BLaER1 (cell line): Measurements from ENCODE around the gene CFD.
"Not testable (repeated sequence)": the region's sequence is repeated elsewhere in the genome, so short reads cannot be mapped to it uniquely, and the experiment has no call there.

Experiments
- H3K27ac ChIP-seq: shearing (Covaris generic); formaldehyde crosslinking; 2 replicates; pipeline ENCODE4 v1.8.1; 2022
- H3K27me3 ChIP-seq: shearing (Covaris generic); formaldehyde crosslinking; 2 replicates; pipeline ENCODE4 v1.8.1; 2022
- H3K36me3 ChIP-seq: shearing (Covaris generic); formaldehyde crosslinking; 2 replicates; pipeline ENCODE4 v1.8.1; 2022
- H3K4me1 ChIP-seq: shearing (Covaris generic); formaldehyde crosslinking; 2 replicates; pipeline ENCODE4 v1.8.1; 2022
- H3K4me2 ChIP-seq: shearing (Covaris generic); formaldehyde crosslinking; 2 replicates; pipeline ENCODE4 v1.8.1; 2022
- H3K4me3 ChIP-seq: shearing (Covaris generic); formaldehyde crosslinking; 2 replicates; pipeline ENCODE4 v1.8.1; 2022
- H3K9ac ChIP-seq: shearing (Covaris generic); formaldehyde crosslinking; 2 replicates; pipeline ENCODE4 v1.8.1; 2022
- H3K9me3 ChIP-seq: shearing (Covaris generic); formaldehyde crosslinking; 2 replicates; pipeline ENCODE4 v1.8.1; 2022
- H4K20me1 ChIP-seq: shearing (Covaris generic); formaldehyde crosslinking; 2 replicates; pipeline ENCODE4 v1.8.1; 2022
- Cebpa-rat ChIP-seq: shearing (Covaris generic); IDR thresholded peaks from 2 replicates; pipeline ENCODE4 v1.8.1; 2022

CFD gene

DNA sequence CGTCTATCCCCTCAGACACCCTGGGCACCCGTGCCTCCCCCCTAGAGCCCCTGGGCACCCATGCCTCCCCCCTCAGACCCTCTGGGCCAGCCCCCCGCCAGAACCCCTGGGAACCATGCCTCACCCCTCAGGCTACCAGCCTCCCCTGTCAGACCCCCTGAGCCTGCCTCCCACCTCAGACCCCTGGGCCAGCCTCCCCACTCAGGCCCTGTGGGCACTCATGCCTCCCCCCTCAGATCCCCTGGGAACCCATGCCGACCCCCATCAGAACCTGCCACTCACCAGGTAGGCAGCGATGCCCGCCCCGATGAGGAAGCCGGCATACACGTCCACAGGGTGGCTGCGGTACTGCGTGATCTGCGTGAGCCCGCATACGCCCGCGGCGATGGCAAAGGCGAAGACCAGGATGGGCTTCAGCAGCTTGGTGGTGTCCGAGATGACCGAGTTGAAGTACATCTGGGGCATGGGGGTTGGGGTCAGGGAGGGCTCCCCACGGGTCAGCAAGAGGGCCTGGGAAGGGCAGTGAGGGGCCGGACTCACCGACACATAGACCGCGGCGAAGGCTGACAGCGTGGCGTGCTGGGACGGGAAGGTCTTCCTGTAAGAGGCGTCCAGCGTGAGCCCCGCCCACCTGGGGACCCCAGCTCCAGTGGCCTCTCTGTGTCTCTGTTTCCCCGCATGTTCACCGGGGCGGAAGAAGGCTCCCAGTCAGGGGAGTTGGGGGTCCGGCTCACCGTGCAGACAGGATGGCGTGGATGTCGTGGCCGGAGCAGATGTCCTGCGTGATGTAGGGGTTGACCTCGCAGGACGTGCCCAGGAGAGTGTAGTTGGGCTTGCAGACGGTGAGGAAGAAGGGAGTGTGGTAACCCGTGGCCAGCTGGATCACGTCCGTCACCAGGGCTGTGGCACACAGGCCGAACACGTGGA is 45.0 kb upstream of the CFD start:
- H3K36me3 ChIP-seq: peaks cover 65% of the 10 kb centered on the region
- no peak overlapping the region for H3K9ac ChIP-seq
- H3K4me1 ChIP-seq: no peaks in the 10 kb centered on the region
- peaks cover 5% of the 10 kb centered on the region for H3K27me3 ChIP-seq
- H3K9me3 ChIP-seq: no peaks in the 10 kb centered on the region
- no peak overlapping the region for H3K27ac ChIP-seq
- H3K4me2 ChIP-seq: no peak overlapping the region
- H3K4me3 ChIP-seq: no peak overlapping the region
- TF ChIP-seq Cebpa-rat: no peak
- peaks cover 63% of the 10 kb centered on the region for H4K20me1 ChIP-seq

GRCh38 chr19:815079-815774 is 44.2 kb upstream of the CFD start:
- H4K20me1 ChIP-seq: peaks cover 55% of the 10 kb centered on the region
- peaks cover 13% of the 10 kb centered on the region for H3K27me3 ChIP-seq
- H3K4me2 ChIP-seq: no peak overlapping the region
- H3K27ac ChIP-seq: no peak overlapping the region
- no peak for TF ChIP-seq Cebpa-rat
- no peak overlapping the region for H3K9ac ChIP-seq
- no peaks in the 10 kb centered on the region for H3K4me1 ChIP-seq
- H3K9me3 ChIP-seq: no peaks in the 10 kb centered on the region
- H3K36me3 ChIP-seq: peaks cover 56% of the 10 kb centered on the region
- H3K4me3 ChIP-seq: no peak overlapping the region

GRCh38 chr19:815775-816499 is 43.5 kb upstream of the CFD start:
- H3K27me3 ChIP-seq: peaks cover 20% of the 10 kb centered on the region
- no peak for TF ChIP-seq Cebpa-rat
- no peak overlapping the region for H3K9ac ChIP-seq
- no peaks in the 10 kb centered on the region for H3K9me3 ChIP-seq
- peaks cover 49% of the 10 kb centered on the region for H3K36me3 ChIP-seq
- H3K27ac ChIP-seq: no peak overlapping the region
- H3K4me1 ChIP-seq: no peaks in the 10 kb centered on the region
- H3K4me2 ChIP-seq: no peak overlapping the region
- H4K20me1 ChIP-seq: peaks cover 48% of the 10 kb centered on the region
- H3K4me3 ChIP-seq: no peak overlapping the region

GRCh38 chr19:816500-816857 is 43.0 kb upstream of the CFD start:
- TF ChIP-seq Cebpa-rat: no peak
- Histone ChIP-seq H3K9me3 (no peaks in the 10 kb centered on the region), H3K36me3 (peaks cover 44% of the 10 kb centered on the region), H3K27me3 (peaks cover 25% of the 10 kb centered on the region), H3K4me3 (no peak overlapping the region), H3K4me1 (no peaks in the 10 kb centered on the region), H4K20me1 (peaks cover 42% of the 10 kb centered on the region), H3K4me2 (no peak overlapping the region), H3K9ac (no peak overlapping the region), H3K27ac (no peak overlapping the region)

GRCh38 chr19:820212-820611 is 39.3 kb upstream of the CFD start:
- Histone ChIP-seq H4K20me1 (peaks cover 14% of the 10 kb centered on the region), H3K4me1 (peaks cover 12% of the 10 kb centered on the region), H3K27me3 (peaks cover 60% of the 10 kb centered on the region)
- not testable (repeated sequence) for H3K4me2 ChIP-seq, H3K36me3 ChIP-seq, H3K27ac ChIP-seq, H3K9me3 ChIP-seq, H3K4me3 ChIP-seq, H3K9ac ChIP-seq

- H3K9ac ChIP-seq: no peak overlapping the region
Observed at GRCh38 chr19:821231-821824, 38.1 kb upstream of the CFD start.

GRCh38 chr19:821825-822503 is 37.5 kb upstream of the CFD start, which contains the start of gene PLPPR3:
Gene PLPPR3 (minus strand): TSS chr19:821955. CDS start chr19:821559, 396 bp downstream.
- Histone ChIP-seq H3K9ac (no peak within 1 kb of the TSS), H3K4me3 (no peak within 1 kb of the TSS), H4K20me1 (0 out of 2 replicates have a peak, but pooled peaks cover 7% of the 10 kb centered on the region), H3K4me2 (no peak within 1 kb of the TSS; the same call in 1 of the 2 replicates), H3K27me3 (peaks cover 67% of the 10 kb centered on the region), H3K27ac (no peak within 1 kb of the TSS), H3K36me3 (no peaks in the 10 kb centered on the region), H3K4me1 (peaks cover 12% of the 10 kb centered on the region), H3K9me3 (no peaks in the 10 kb centered on the region)
- no peak for TF ChIP-seq Cebpa-rat

More at GRCh38 chr19:821231-821824, 38.1 kb upstream of the CFD start:
- Histone ChIP-seq H3K4me3 (no peak overlapping the region), H4K20me1 (0 out of 2 replicates have a peak, but pooled peaks cover 7% of the 10 kb centered on the region), H3K4me2 (no peak overlapping the region), H3K27me3 (peaks cover 67% of the 10 kb centered on the region), H3K4me1 (peaks cover 12% of the 10 kb centered on the region), H3K9me3 (no peaks in the 10 kb centered on the region), H3K27ac (no peak overlapping the region), H3K36me3 (no peaks in the 10 kb centered on the region)
- TF ChIP-seq Cebpa-rat: no peak

DNA sequence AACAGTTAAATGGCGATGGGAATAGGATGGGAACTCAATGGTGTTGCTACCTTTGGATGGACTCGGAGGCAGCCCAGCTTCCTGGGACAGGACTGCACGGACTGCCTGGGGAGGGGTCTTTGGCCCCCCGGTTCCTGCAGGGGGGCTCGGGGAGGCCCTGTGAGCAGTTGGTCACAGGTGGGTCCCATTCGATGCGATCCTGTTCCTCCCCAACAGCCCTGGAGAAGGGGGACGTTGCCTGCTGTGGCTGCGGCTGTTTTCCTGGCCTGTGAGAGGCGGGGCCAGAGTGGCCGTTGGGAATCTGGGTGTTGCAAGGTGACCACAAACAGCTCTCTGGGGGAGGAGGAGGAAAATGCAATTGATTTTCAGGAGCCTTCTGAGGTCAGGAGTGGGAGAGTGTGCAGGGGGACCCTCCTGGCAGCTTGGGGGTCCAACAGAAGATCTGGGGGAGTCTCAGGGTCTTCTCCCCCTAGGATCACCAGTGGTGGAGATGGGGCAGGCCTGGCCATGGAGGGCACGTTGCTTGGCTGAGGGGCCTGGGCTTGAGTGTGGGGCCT is 35.8 kb upstream of the CFD start:
- H3K36me3 ChIP-seq: no peaks in the 10 kb centered on the region
- no peak for TF ChIP-seq Cebpa-rat
- no peak overlapping the region for H3K27ac ChIP-seq
- H3K9ac ChIP-seq: no peak overlapping the region
- no peak overlapping the region for H3K4me3 ChIP-seq
- H3K9me3 ChIP-seq: no peaks in the 10 kb centered on the region
- peaks cover 12% of the 10 kb centered on the region for H3K4me1 ChIP-seq
- H3K4me2 ChIP-seq: peak overlapping the region; percentile 82
- H3K27me3 ChIP-seq: peaks cover 67% of the 10 kb centered on the region
- 0 out of 2 replicates have a peak, but pooled peaks cover 7% of the 10 kb centered on the region for H4K20me1 ChIP-seq
